Fibroblast of skin of right biceps (primary cell): ENCODE results near the gene LRRC52.

Experiments used
- DNase-seq: peaks from one replicate; pipeline ENCODE4 v3.0.0-alpha.2; 2013

Gene LRRC52

GRCh38 chr1:165539306-165539705, 4.5 kb upstream of the LRRC52 start:
- DNase-seq, result peak; percentile 3

DNA sequence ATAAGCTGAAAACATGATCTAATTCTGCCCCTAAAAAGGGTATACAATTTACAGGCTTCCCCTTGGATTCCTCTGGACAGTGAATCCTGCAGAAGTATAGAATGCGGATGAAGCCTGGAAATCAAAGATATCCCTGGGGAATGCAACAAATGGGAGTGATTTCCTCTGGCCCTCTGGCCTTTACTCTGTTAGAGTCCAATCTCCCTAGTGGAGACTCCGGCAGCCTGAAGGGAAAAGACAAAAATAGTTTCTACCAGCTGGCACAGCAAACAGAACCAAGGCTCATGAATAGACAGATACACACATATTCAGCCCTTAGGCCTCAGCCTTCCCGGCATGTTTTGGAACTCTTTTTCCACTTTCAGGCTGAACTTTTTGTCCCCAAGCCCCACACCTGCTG, 3.9 kb upstream of the LRRC52 start:
- DNase-seq, result no peak

GRCh38 chr1:165542015-165542631, 1.7 kb upstream of the LRRC52 start:
- DNase-seq, result no peak

GRCh38 chr1:165542647-165543046, 1.2 kb upstream of the LRRC52 start:
- no peak for DNase-seq

DNA sequence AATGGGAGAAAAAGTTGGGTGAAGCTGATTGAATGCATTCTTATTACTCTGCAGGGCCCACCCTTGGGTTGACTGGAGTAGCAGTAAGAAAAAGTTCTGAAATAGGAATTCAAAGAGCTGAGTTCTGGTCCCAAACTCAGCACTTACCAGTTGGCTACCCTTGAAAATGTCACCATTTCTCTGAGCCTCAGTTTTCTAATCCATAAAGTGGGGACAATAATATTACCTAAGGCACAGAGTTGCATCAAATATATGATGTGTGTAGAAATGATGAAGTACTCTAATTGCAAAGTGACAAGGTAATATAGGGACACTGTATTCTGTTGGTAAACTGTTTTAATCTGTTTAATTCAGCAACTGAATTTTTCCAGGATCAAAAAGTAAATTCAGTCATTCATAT, 1.2 kb downstream of the LRRC52 start:
- no peak for DNase-seq

DNA sequence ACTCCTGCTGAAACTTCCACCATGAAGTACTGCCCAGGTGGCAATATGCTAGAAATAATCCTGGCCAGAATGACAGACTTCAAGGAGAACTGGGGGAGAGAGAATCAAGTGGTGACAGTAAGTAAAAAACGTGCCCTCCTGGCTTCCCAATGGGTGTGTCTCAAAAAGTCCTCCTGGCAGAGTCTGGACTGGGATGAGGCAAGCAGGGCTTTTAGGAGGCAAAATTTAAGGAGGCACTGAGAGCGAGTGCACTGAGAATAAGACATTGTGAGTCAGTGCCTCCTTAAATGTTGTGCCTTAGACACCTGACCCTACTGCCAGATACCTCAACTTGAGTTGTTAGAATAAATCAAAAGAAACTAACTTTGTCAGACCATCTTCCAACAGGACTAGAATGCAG, 2.2 kb downstream of the LRRC52 start:
- DNase-seq, result no peak

DNA sequence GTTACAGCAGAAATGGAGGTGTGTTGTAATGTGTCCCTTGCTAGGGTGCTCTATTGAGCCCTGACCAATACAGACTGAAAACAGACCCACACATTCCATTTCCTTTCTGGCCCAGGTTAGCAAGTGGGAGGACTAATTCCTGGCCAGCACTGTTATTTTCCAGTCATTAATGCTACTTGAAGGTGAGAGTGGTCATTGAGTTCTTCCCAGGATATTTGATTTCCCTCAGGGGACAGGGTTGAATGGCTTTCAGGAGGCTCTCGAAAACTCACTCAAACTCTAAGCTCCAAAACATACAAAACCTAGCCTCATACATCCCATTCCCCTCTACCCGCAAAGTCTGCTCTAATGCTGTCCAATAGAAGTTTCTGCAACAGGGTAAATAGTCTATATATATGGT, 6.2 kb downstream of the LRRC52 start:
- no peak for DNase-seq

GRCh38 chr1:165551469-165551868, 7.7 kb downstream of the LRRC52 start:
- no peak for DNase-seq

- DNase-seq, result no peak
Measured at GRCh38 chr1:165560883-165561656, 17.3 kb downstream of the LRRC52 start.

DNA sequence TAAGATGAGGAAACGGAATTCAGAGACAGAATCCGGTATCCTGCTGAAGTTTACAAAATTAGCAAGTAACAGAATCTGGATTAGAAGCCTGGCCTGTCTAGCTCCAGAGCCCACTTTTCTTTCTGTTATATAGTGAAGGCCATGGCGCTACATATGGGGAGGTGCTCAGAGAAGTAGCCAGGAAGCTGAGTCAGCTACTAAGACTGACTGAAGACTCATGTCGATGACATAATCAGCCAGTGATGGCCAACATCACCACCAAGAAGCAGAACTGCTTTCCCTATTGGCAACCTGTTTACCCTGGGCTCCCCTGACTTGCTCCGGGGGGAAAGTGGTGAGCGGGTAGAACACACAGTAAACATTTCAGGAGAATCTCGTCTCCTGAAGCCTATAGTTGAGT, 18.8 kb downstream of the LRRC52 start:
- peak; percentile 31 for DNase-seq

DNA sequence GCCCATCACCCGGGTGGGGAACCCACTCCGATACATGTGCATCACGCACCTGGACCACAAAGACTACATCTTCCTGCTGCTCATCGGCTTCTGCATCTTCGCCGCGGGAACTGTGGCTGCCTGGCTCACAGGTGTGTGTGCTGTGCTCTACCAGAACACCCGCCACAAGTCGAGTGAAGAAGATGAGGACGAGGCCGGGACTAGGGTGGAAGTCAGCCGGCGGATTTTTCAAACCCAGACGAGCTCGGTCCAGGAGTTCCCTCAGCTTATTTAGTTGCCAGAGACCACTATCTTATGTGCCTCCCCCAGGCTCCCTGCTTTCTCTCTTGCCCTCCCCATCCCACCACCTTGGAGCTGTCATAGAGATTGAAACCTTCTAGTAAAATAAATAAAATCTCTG, 19.8 kb downstream of the LRRC52 start:
- DNase-seq, result no peak

DNA sequence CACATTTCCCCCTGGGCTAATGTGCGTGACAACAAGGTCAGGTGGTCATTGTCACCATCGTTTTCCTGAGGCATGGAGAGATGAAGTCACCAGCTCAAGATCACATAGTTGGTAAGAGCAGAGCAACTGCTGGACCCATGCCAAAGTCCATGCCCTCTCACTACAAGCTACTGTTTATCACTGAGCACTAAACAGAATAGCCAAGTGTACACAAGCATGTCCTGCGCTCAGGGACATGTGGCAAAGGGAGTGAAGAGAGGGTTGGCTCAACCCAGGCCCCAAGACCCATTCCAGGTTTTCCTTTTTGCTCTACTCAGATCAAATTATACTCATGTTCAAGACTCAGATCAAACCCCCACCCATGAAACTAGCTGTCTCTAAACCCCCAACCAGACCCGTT, 20.8 kb downstream of the LRRC52 start:
- no peak for DNase-seq

DNA sequence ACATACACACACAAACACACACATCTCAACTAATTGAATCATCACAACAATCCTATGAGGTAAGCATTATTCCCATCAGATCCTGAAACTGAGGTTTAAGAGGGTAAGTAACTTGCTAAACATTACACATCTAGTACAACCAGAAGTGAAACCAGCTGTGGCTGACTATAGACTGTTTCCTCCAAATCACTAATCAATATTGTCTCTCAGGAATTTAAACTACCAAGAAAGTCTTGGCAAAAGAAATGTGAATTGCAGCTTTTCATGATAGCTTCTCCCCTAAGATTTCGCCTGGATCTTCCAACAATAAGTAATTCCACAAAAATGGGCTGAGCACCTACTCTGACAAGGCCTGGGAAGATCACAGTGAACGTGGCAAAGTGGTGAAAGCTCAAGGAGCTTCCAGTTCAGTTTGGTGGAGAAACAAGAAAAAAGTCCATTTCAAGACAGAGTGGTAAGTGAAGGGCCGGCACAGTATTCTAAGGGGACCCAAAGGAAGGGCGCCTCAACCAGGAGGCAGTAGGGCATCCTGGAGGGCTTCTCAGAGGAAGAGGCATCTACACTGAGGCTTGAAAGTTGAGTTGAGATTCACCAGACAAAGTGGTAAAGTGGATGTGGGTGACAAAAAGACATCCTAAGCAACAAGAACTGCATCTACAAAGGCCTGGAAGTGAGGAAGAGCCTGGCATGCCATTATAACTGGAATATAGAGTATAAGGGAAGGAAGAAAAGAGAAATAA, 22.1 kb downstream of the LRRC52 start:
- no peak for DNase-seq

DNA sequence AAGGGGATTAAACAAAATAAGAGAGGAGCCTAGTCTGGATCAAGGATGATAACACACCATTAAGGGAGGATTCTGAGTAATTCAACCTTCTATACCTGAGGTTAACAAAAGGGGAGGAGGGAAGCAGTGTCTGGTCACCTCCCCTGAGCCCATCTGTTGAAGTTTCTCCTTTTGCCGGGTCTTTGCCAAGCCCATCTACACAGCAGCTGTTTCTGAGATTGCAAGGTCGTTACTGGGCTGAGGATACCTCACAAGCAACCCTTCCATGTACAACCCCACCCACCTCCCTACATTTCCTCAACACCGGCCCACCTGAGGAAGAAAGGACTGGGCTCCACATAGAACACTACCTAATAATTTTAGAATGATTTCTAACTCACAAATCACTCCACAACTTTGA, 26.3 kb downstream of the LRRC52 start:
- no peak for DNase-seq

DNA sequence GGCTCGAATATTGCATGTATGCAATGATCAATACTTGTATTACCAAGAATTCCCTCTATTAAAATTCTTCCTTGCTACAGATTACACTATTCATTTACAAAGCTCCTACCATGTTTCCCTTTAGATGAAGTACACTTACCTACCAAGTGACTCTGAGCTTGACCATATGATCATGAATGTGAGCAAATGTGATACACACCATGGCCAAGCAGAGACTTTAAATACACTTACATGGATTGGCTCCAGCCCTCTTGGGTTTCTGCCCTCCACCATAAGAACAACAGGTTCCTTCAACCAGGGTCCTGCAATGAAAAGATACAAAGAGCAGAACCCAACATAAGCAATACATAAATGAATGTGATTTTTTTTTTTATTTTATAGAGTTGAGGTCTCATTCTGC, 30.0 kb downstream of the LRRC52 start:
- no peak for DNase-seq

DNA sequence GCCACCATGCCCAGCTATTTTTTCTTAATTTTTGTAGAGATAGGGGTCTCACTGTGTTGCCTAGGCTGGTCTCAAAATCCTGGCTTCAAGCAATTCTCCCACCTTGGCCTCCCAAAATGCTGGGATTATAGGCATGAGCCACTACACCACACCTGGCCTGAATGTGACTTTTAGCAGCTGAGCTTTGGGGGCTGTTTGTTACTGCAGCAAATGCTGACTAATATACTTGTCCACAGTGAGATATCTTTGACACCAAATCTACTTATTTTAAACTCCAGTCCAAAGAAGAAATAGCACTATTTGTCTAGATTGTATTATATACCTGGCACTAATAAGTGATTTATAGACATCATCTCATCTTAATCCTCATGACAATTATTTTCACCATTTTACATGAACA, 30.5 kb downstream of the LRRC52 start:
- no peak for DNase-seq

GRCh38 chr1:165575468-165576099, 31.8 kb downstream of the LRRC52 start:
- DNase-seq, result no peak

DNA sequence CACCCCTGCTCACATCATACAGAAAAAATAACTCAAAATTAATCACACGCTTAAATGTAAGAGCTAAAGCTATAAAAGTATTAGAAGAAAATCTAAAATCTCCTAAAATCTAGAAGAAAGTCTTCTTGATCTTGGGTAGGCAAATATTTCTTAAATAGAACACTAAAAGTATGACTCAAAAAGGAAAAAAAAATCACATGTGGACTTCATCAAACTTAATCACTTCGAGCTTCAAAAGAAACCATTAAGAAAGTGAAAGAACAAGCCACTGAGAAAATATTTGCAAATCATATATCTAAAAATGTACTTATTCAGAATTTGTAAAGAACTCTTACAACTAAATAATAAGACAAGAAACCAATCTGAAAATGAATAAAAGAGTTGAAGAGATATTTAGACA, 32.7 kb downstream of the LRRC52 start:
- no peak for DNase-seq

DNA sequence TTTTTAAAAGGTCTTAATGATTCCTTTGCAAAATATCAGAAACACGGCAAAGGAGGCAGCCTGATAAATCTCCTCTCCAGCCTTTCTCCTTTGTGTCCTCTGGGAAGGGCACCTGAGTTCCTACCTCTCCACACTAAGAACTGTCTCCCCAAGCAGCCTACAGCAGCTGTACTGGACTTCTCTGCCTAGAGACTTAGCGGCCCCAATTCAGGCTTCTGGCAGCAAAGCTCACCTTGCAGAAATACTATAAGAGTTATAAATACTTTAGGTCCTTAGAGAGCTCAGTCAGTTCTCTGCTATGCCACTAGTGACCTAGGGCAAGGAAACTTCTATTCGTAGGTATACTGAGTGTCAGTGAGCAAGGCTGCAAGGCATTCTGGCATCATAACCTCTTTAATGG, 33.9 kb downstream of the LRRC52 start:
- no peak for DNase-seq

GRCh38 chr1:165580931-165581871, 37.4 kb downstream of the LRRC52 start:
- DNase-seq, result peak; percentile 83

- DNase-seq, result no peak
Measured at GRCh38 chr1:165581926-165582325, 38.1 kb downstream of the LRRC52 start.

GRCh38 chr1:165586398-165586797, 42.6 kb downstream of the LRRC52 start:
- no peak for DNase-seq
